Epithelial cell of esophagus (primary cell): ENCODE results near the gene RGS11.
A peak's percentile ranks its signal among the peaks of the same experiment; 100 is the strongest.

Experiments
- DNase-seq: peaks from one replicate; pipeline ENCODE4 v3.0.0; 2010; ENCODE audit warnings: low read depth
- H3K4me3 ChIP-seq: 2 replicates; pipeline ENCODE4 v1.5.1; 2011; ENCODE audit warnings: mild to moderate bottlenecking, low read length, control low read depth
- CTCF ChIP-seq: IDR thresholded peaks from 2 replicates; pipeline ENCODE4 v1.5.1; 2011; ENCODE audit warnings: low read depth, mild to moderate bottlenecking, low read length, control low read depth, inconsistent platforms; ENCODE audit not compliant: insufficient read depth; ENCODE audit errors: missing control alignments

Gene RGS11

GRCh38 chr16:229731-230281 lies 45.9 kb downstream of the RGS11 start:
- no peak for TF ChIP-seq CTCF
- no peak for DNase-seq
- peak overlapping the region; percentile 84 for H3K4me3 ChIP-seq

GRCh38 chr16:228852-229730 lies 46.7 kb downstream of the RGS11 start, which contains the start of gene LUC7L:
Gene LUC7L, minus strand, starts transcription at chr16:229449. Its CDS starts 110 bp downstream, at chr16:229339.
- DNase-seq = peak; percentile 88
- no peak for TF ChIP-seq CTCF
- H3K4me3 ChIP-seq = peak within 1 kb of the TSS; percentile 84

- peak overlapping the region; percentile 84 for H3K4me3 ChIP-seq
- DNase-seq = peak; percentile 31
- no peak for TF ChIP-seq CTCF
Measured at GRCh38 chr16:228151-228851, 47.4 kb downstream of the RGS11 start.

- no peak for TF ChIP-seq CTCF
- no peak overlapping the region for H3K4me3 ChIP-seq
- DNase-seq = no peak
Measured at GRCh38 chr16:220021-220420, 55.7 kb downstream of the RGS11 start.
